CD4-positive, alpha-beta memory T cell (primary cell): Measurements from ENCODE around the gene CARD14. TPM values are rescaled to one million over a fixed set of nuclear protein-coding genes. Genes with fewer than 3 reads are reported as not detected.

Experiments used
- CTCF ChIA-PET: fragments of 350-600 bp; sonication (Branson Sonifier 250); formaldehyde crosslinking; loops from one replicate; lab custom pipeline; 2021; ENCODE audit warnings: inconsistent platforms; ENCODE audit not compliant: partially characterized antibody; lab: Charles Lee
- POLR2A ChIA-PET: fragments of 350-600 bp; sonication (Branson Sonifier 250); formaldehyde crosslinking; loops from one replicate; lab custom pipeline; 2021; ENCODE audit not compliant: partially characterized antibody; lab: Charles Lee
- DNase-seq, 5 donors: peaks; one replicate each; pipeline versions ENCODE4 v3.0.0 to v3.0.0-alpha.2; 2020 to 2022; ENCODE audit warnings: mixed read lengths in 1 of 5
- H3K27ac ChIP-seq: one replicate; pipeline ENCODE4 v1.7.0; 2013; ENCODE audit warnings: low read depth, low read length
- H3K27me3 ChIP-seq: 2 replicates; pipeline ENCODE4 v1.7.0; 2013; ENCODE audit warnings: mild to moderate bottlenecking, low read length, moderate library complexity; ENCODE audit not compliant: insufficient read depth
- H3K36me3 ChIP-seq: 2 replicates; pipeline ENCODE4 v1.7.0; 2013; ENCODE audit warnings: mild to moderate bottlenecking, low read length, moderate library complexity; ENCODE audit not compliant: insufficient read depth
- H3K4me1 ChIP-seq: 2 replicates; pipeline ENCODE4 v1.7.0; 2013; ENCODE audit warnings: mild to moderate bottlenecking, low read length, moderate library complexity; ENCODE audit not compliant: insufficient read depth
- H3K4me3 ChIP-seq, 2 donors: one replicate each; pipeline ENCODE4 v1.7.0; 2013; ENCODE audit warnings: low read length in 2 of 2, mild to moderate bottlenecking in 1 of 2
- H3K9me3 ChIP-seq, 2 donors: one replicate each; pipeline ENCODE4 v1.7.0; 2013; ENCODE audit warnings: low read length in 2 of 2, control low read depth in 1 of 2; ENCODE audit not compliant: control insufficient read depth in 1 of 2
- H3K27ac Mint-ChIP-seq, 7 donors: one replicate each; pipeline ENCODE4 v1.8.0; 2020 to 2021; ENCODE audit warnings: mixed read lengths in 7 of 7, mild to moderate bottlenecking in 6 of 7, inconsistent platforms in 3 of 7, moderate library complexity in 3 of 7
- H3K27me3 Mint-ChIP-seq, 2 donors: one replicate each; pipeline ENCODE4 v1.8.0; 2020 to 2021; ENCODE audit warnings: mixed read lengths in 2 of 2
- H3K36me3 Mint-ChIP-seq, 2 donors: one replicate each; pipeline ENCODE4 v1.8.0; 2020 to 2021; ENCODE audit warnings: mixed read lengths in 2 of 2, inconsistent platforms in 1 of 2, mild to moderate bottlenecking in 1 of 2
- H3K4me1 Mint-ChIP-seq, 4 donors: one replicate each; pipeline ENCODE4 v1.8.0; 2020 to 2021; ENCODE audit warnings: mixed read lengths in 4 of 4, mild to moderate bottlenecking in 1 of 4
- H3K4me3 Mint-ChIP-seq, 8 donors: one replicate each; pipeline ENCODE4 v1.8.0; 2020 to 2021; ENCODE audit warnings: mixed read lengths in 8 of 8, mild to moderate bottlenecking in 7 of 8, moderate library complexity in 6 of 8, inconsistent platforms in 3 of 8
- H3K9me3 Mint-ChIP-seq, 8 donors: one replicate each; pipeline ENCODE4 v1.8.0; 2020 to 2021; ENCODE audit warnings: mixed read lengths in 8 of 8, mild to moderate bottlenecking in 5 of 8, inconsistent platforms in 3 of 8, moderate library complexity in 1 of 8
- intact Hi-C: fragments of 100-400 bp; cut with micrococcal nuclease; formaldehyde crosslinking; loops from one replicate; pipeline ENCODE4 v1.15.1; 2023
- polyA plus RNA-seq, 2 donors: library from polyadenylated mRNA; unstranded; fragments of 300-500 nt; fragmentation: Illumina TruSeq; gene quantifications; one replicate each; pipeline ENCODE4 v1.2.3, GENCODE V29; 2021
- total RNA-seq, 2 experiments: library from RNA; stranded (reverse); gene quantifications; one replicate each; pipeline ENCODE4 v1.2.3, GENCODE V29; 2021

Gene CARD14
- total and polyA plus RNA-seq, 4 experiments from 2014 or later = 0.07 to 0.09 TPM; not detected in 2

- DNase-seq = no peak
- H3K27ac Mint-ChIP-seq = no peak overlapping the region
- H3K27ac ChIP-seq = no peak overlapping the region
- no peak overlapping the region for H3K4me3 ChIP-seq
- intact Hi-C loops = no loop called here
- no peaks in the 10 kb centered on the region for H3K27me3 Mint-ChIP-seq
- peaks cover 19% of the 10 kb centered on the region for H3K4me1 ChIP-seq
- ChIA-PET POLR2A (no interaction called here), CTCF (interaction anchor here (3.4 kb wide), 1 partner anchor 40 kb away, joined by 11 read pairs; the partner anchor contains the start of gene GAA)
- H3K4me1 Mint-ChIP-seq = peaks cover 15 to 22% (median 19%) of the 10 kb centered on the region in 4 donors
- no peaks in the 10 kb centered on the region for H3K9me3 ChIP-seq
- no peak overlapping the region for H3K4me3 Mint-ChIP-seq
- H3K36me3 Mint-ChIP-seq = peaks cover 49 to 77% of the 10 kb centered on the region in 2 donors
- peaks cover 0 to 2% (median 0%) of the 10 kb centered on the region in 8 donors for H3K9me3 Mint-ChIP-seq
- H3K36me3 ChIP-seq = peaks cover 74% of the 10 kb centered on the region
- no peaks in the 10 kb centered on the region for H3K27me3 ChIP-seq
These were observed 28.2 kb upstream of the CARD14 start for GRCh38 chr17:80141463-80142165.

GRCh38 chr17:80142929-80143328, 26.9 kb upstream of the CARD14 start:
- no peak overlapping the region for H3K4me3 ChIP-seq
- H3K36me3 ChIP-seq = peaks cover 62% of the 10 kb centered on the region
- intact Hi-C loops = no loop called here
- no peaks in the 10 kb centered on the region for H3K27me3 ChIP-seq
- no peaks in the 10 kb centered on the region for H3K9me3 ChIP-seq
- ChIA-PET POLR2A (interaction anchor here (1.5 to 1.8 kb wide), 2 partner anchors 9 to 312 kb away, joined by 4 to 5 read pairs; no protein-coding TSS in a partner anchor), CTCF (interaction anchor here (3.9 kb wide), 1 partner anchor 42 kb away, joined by 16 read pairs; the partner anchor contains the start of gene GAA)
- no peak overlapping the region for H3K27ac ChIP-seq
- H3K27ac Mint-ChIP-seq = peak overlapping the region in 1 of 7 donors; percentile 77
- no peaks in the 10 kb centered on the region for H3K27me3 Mint-ChIP-seq
- peaks cover 17 to 31% (median 26%) of the 10 kb centered on the region in 4 donors for H3K4me1 Mint-ChIP-seq
- H3K9me3 Mint-ChIP-seq = peaks cover 0 to 4% (median 0%) of the 10 kb centered on the region in 8 donors
- peaks cover 36 to 69% of the 10 kb centered on the region in 2 donors for H3K36me3 Mint-ChIP-seq
- H3K4me3 Mint-ChIP-seq = no peak overlapping the region
- peaks cover 22% of the 10 kb centered on the region for H3K4me1 ChIP-seq
- no peak for DNase-seq

GRCh38 chr17:80145076-80146075, 24.5 kb upstream of the CARD14 start:
- H3K27ac Mint-ChIP-seq = peak overlapping the region; percentile 22 to 95 (median 90)
- Histone ChIP-seq H3K4me3 (peak overlapping the region; percentile 45 to 94), H3K9me3 (no peaks in the 10 kb centered on the region), H3K4me1 (peaks cover 32% of the 10 kb centered on the region), H3K27me3 (no peaks in the 10 kb centered on the region), H3K36me3 (peaks cover 37% of the 10 kb centered on the region), H3K27ac (peak overlapping the region; percentile 83)
- H3K4me1 Mint-ChIP-seq = peaks cover 19 to 46% (median 31%) of the 10 kb centered on the region in 4 donors
- CTCF ChIA-PET = interaction anchor here (0.6 to 3.9 kb wide), 4 partner anchors 11 to 1996 kb away, joined by 3 to 16 read pairs (median 4); partner anchors contain the start of gene GAA
- POLR2A ChIA-PET = interaction anchor here (0.9 to 3.5 kb wide), 7 partner anchors 10 to 148 kb away, joined by 3 to 36 read pairs (median 3); partner anchors contain the start of gene GAA
- peaks cover 0 to 2% (median 0%) of the 10 kb centered on the region in 8 donors for H3K9me3 Mint-ChIP-seq
- no peak for DNase-seq
- no peaks in the 10 kb centered on the region for H3K27me3 Mint-ChIP-seq
- peak overlapping the region; percentile 79 to 96 (median 90) for H3K4me3 Mint-ChIP-seq
- intact Hi-C loops = loop anchor here (2.0 kb wide), 4 partner anchors 45 to 115 kb away; partner anchors contain the start of genes GAA and RNF213
- peaks cover 15 to 47% of the 10 kb centered on the region in 2 donors for H3K36me3 Mint-ChIP-seq

- POLR2A ChIA-PET = interaction anchor here (0.7 to 3.5 kb wide), 8 partner anchors 11 to 149 kb away, joined by 3 to 36 read pairs (median 3); partner anchors contain the start of genes GAA and SGSH
- peaks cover 11 to 40% of the 10 kb centered on the region in 2 donors for H3K36me3 Mint-ChIP-seq
These were observed 23.5 kb upstream of the CARD14 start for GRCh38 chr17:80146121-80147034.

GRCh38 chr17:80147035-80147822, 22.6 kb upstream of the CARD14 start, which contains the start of gene EIF4A3:
EIF4A3 (minus strand) TSS chr17:80147128; CDS start chr17:80146961, 167 bp downstream.
- Mint-ChIP-seq H3K27me3 (no peaks in the 10 kb centered on the region), H3K4me3 (peak within 1 kb of the TSS; percentile 93 to 99 (median 98)), H3K36me3 (peaks cover 4 to 31% of the 10 kb centered on the region in 2 donors), H3K27ac (peak within 1 kb of the TSS; percentile 90 to 99 (median 98)), H3K9me3 (peaks cover 0 to 4% (median 0%) of the 10 kb centered on the region in 8 donors), H3K4me1 (peaks cover 23 to 54% (median 35%) of the 10 kb centered on the region in 4 donors)
- H3K4me3 ChIP-seq = peak within 1 kb of the TSS; percentile 48 to 94
- peak within 1 kb of the TSS; percentile 83 for H3K27ac ChIP-seq
- ChIA-PET POLR2A (interaction anchor here (0.7 to 3.5 kb wide), 5 partner anchors 14 to 112 kb away, joined by 3 to 36 read pairs (median 3); partner anchors contain the start of genes GAA and SGSH), CTCF (interaction anchor here (3.1 kb wide), 1 partner anchor 46 kb away, joined by 12 read pairs; the partner anchor contains the start of gene GAA)
- H3K27me3 ChIP-seq = no peaks in the 10 kb centered on the region
- peak; percentile 95 to 99 (median 97) for DNase-seq
- no peaks in the 10 kb centered on the region for H3K9me3 ChIP-seq
- H3K36me3 ChIP-seq = peaks cover 20% of the 10 kb centered on the region
- peaks cover 36% of the 10 kb centered on the region for H3K4me1 ChIP-seq
- intact Hi-C loops = loop anchor here (2.0 kb wide), 4 partner anchors 46 to 114 kb away; partner anchors contain the start of genes GAA and RNF213

More at GRCh38 chr17:80146121-80147034, 23.5 kb upstream of the CARD14 start:
- peaks cover 19 to 46% (median 31%) of the 10 kb centered on the region in 4 donors for H3K4me1 Mint-ChIP-seq
- H3K9me3 Mint-ChIP-seq = peaks cover 0 to 2% (median 0%) of the 10 kb centered on the region in 8 donors
- peaks cover 32% of the 10 kb centered on the region for H3K4me1 ChIP-seq
- peak overlapping the region; percentile 87 to 99 (median 98) for H3K27ac Mint-ChIP-seq
- peak in 2 of 5 donors; percentile 18 for DNase-seq
- H3K27ac ChIP-seq = peak overlapping the region; percentile 83
- H3K4me3 ChIP-seq = peak overlapping the region; percentile 45 to 94
- H3K9me3 ChIP-seq = no peaks in the 10 kb centered on the region
- peak overlapping the region; percentile 93 to 99 (median 98) for H3K4me3 Mint-ChIP-seq
- H3K27me3 Mint-ChIP-seq = no peaks in the 10 kb centered on the region
- H3K36me3 ChIP-seq = peaks cover 29% of the 10 kb centered on the region
- CTCF ChIA-PET = interaction anchor here (0.6 to 3.9 kb wide), 4 partner anchors 12 to 1995 kb away, joined by 3 to 16 read pairs (median 4); partner anchors contain the start of gene GAA
- H3K27me3 ChIP-seq = no peaks in the 10 kb centered on the region
- intact Hi-C loops = loop anchor here (2.0 kb wide), 4 partner anchors 46 to 114 kb away; partner anchors contain the start of genes GAA and RNF213
